K562 (cell line): ENCODE measurements around the gene RGS14. TPM values are rescaled to one million over a fixed set of nuclear protein-coding genes. Genes with fewer than 3 reads are reported as not detected.

ENCODE experiments used
- ATAC-seq: fragments of 200-7000 bp; cut with Tn5 transposase; 3 replicates; pipeline ENCODE4 v1.9.1; 2020; ENCODE audit warnings: moderate library complexity
- BruUV-seq: library from RNA; stranded (reverse); fragments of 400-500 nt; replicated peaks from 2 replicates; lab custom pipeline; 2021; lab: Mats Ljungman, UMichigan
- CTCF ChIA-PET: fragments of 300-600 bp; formaldehyde crosslinking; extraction: SDS; loops from one replicate; lab custom pipeline; 2021; ENCODE audit warnings: low intra/inter-chr PET ratio; lab: Yijun Ruan, JAX
- POLR2A ChIA-PET: fragments of 300-600, 350-650 bp; sonication (Branson Sonifier 250); formaldehyde crosslinking; extraction: SDS; loops from one replicate; lab custom pipeline; 2021; ENCODE audit warnings: antibody characterized with exemption, inconsistent platforms; lab: Yijun Ruan, JAX
- DNase-seq, 4 experiments: peaks; one replicate each; pipeline versions ENCODE4 v3.0.0 to v3.0.0-alpha.2; 2011 to 2018; ENCODE audit warnings: low spot score in 3 of 4, mixed read lengths in 3 of 4; ENCODE audit errors: extremely low read depth in 1 of 4
- FAIRE-seq: peaks from 2 replicates; lab custom pipeline; 2011; peaks lifted over from hg19 to GRCh38; lab: Jason Lieb, UNC
- H2AFZ ChIP-seq: 2 replicates; pipeline ENCODE4 v1.6.0; 2011; ENCODE audit warnings: low read depth, low read length, control low read depth, inconsistent platforms
- H3K27ac ChIP-seq: fragments of 200-600 bp; 3 replicates; pipeline ENCODE4 v1.8.0; 2011; ENCODE audit warnings: low read depth, mild to moderate bottlenecking, control low read depth, inconsistent platforms, low read length, moderate library complexity, mixed read lengths; ENCODE audit errors: extremely low read depth
- H3K27me3 ChIP-seq, 2 experiments: fragments of 300-600 bp in 1 of 2; 2 replicates in 1 of 2; 3 replicates in 1 of 2; pipeline versions ENCODE4 v1.6.0 to v1.8.0; 2011; ENCODE audit warnings: inconsistent platforms in 2 of 2, low read length in 2 of 2, mild to moderate bottlenecking in 1 of 2, mixed read lengths in 1 of 2, moderate library complexity in 1 of 2; ENCODE audit not compliant: control insufficient read depth in 2 of 2, insufficient read depth in 2 of 2
- H3K36me3 ChIP-seq: fragments of 300-600 bp; 3 replicates; pipeline ENCODE4 v1.8.0; 2011; ENCODE audit warnings: mild to moderate bottlenecking, low read length, inconsistent platforms; ENCODE audit not compliant: control insufficient read depth, insufficient read depth
- H3K4me1 ChIP-seq, 2 experiments: fragments of 200-600 bp in 1 of 2; replicated peaks in 1 of 2; 2 replicates in 1 of 2; 3 replicates in 1 of 2; pipeline versions ENCODE4 v1.5.1 to v1.8.0; 2011; ENCODE audit warnings: inconsistent platforms in 2 of 2, low read length in 2 of 2, mild to moderate bottlenecking in 1 of 2, mixed read lengths in 1 of 2, moderate library complexity in 1 of 2; ENCODE audit not compliant: control insufficient read depth in 2 of 2, insufficient read depth in 2 of 2
- H3K4me2 ChIP-seq: 2 replicates; pipeline ENCODE4 v1.6.1; 2011; ENCODE audit warnings: low read length, control low read depth, inconsistent platforms, mixed read lengths; ENCODE audit not compliant: insufficient read depth
- H3K4me3 ChIP-seq: fragments of 200-600 bp; sonication (generic), shearing (Covaris generic); 2 replicates; pipeline ENCODE4 v1.5.1; 2016; ENCODE audit warnings: control low read depth, inconsistent platforms
- H3K79me2 ChIP-seq: fragments of 200-600 bp; 3 replicates; pipeline ENCODE4 v1.8.0; 2011; ENCODE audit warnings: low read length, inconsistent platforms; ENCODE audit not compliant: control insufficient read depth, insufficient read depth
- H3K9ac ChIP-seq, 2 experiments: 2 replicates each; pipeline versions ENCODE4 v1.6.0 to v1.6.1; 2011; ENCODE audit warnings: low read depth in 2 of 2, low read length in 2 of 2, control low read depth in 1 of 2, inconsistent platforms in 1 of 2, mild to moderate bottlenecking in 1 of 2, mixed read lengths in 1 of 2; ENCODE audit not compliant: insufficient read depth in 1 of 2
- H3K9me1 ChIP-seq: one replicate; pipeline ENCODE4 v1.6.0; 2011; ENCODE audit warnings: inconsistent platforms, mild to moderate bottlenecking, low read length, moderate library complexity; ENCODE audit not compliant: control insufficient read depth, insufficient read depth
- H3K9me3 ChIP-seq: replicated peaks from 2 replicates; pipeline ENCODE4 v1.5.1; 2011; ENCODE audit warnings: low read depth, low read length, inconsistent platforms; ENCODE audit not compliant: control insufficient read depth, insufficient read depth
- H4K20me1 ChIP-seq: replicated peaks from 2 replicates; pipeline ENCODE4 v1.6.1; 2011; ENCODE audit warnings: low read length, inconsistent platforms, mixed read lengths; ENCODE audit not compliant: control insufficient read depth, insufficient read depth
- BMI1 ChIP-seq: fragments of 150-350 bp; IDR thresholded peaks from 2 replicates; pipeline ENCODE4 v1.6.1; 2014; ENCODE audit warnings: low read length
- ESRRB ChIP-seq: fragments of 250-450 bp; sonication (Bioruptor Pico); IDR thresholded peaks from 2 replicates; pipeline ENCODE4 v1.5.0; 2020; ENCODE audit warnings: mild to moderate bottlenecking, moderate library complexity, borderline replicate concordance
- MAFF ChIP-seq: IDR thresholded peaks from 2 replicates; pipeline ENCODE4 v1.6.1; 2012; ENCODE audit warnings: low read length, improper control_type of control experiment
- MTA1 ChIP-seq: fragments of 450-650 bp; IDR thresholded peaks from 2 replicates; pipeline ENCODE4 v1.6.1; 2017; ENCODE audit warnings: borderline replicate concordance
- RBFOX2 ChIP-seq: fragments of 200-400 bp; formaldehyde crosslinking; IDR thresholded peaks from 2 replicates; pipeline ENCODE4 v1.6.1; 2017; ENCODE audit warnings: low read depth, mild to moderate bottlenecking, low read length, moderate library complexity
- RFX1 ChIP-seq: fragments of 450-650 bp; IDR thresholded peaks from 2 replicates; pipeline ENCODE4 v1.6.1; 2016; ENCODE audit warnings: mild to moderate bottlenecking, moderate library complexity
- SAFB ChIP-seq: fragments of 200-400 bp; formaldehyde crosslinking; IDR thresholded peaks from 2 replicates; pipeline ENCODE4 v1.6.1; 2017; ENCODE audit warnings: low read depth, low read length, borderline replicate concordance
- SIN3A ChIP-seq, 2 experiments: fragments of 150-350 bp in 1 of 2; IDR thresholded peaks; 2 replicates each; pipeline ENCODE4 v1.6.1; 2011 to 2016; ENCODE audit warnings: borderline replicate concordance in 2 of 2, low read depth in 2 of 2, low read length in 2 of 2, mild to moderate bottlenecking in 2 of 2, moderate library complexity in 2 of 2; ENCODE audit not compliant: control insufficient read depth in 1 of 2
- ZNF165 ChIP-seq: fragments of 250-450 bp; sonication (Bioruptor Pico); IDR thresholded peaks from 2 replicates; pipeline ENCODE4 v1.4.0; 2020; ENCODE audit warnings: borderline replicate concordance
- WGBS: fragments of 100-300 bp; shearing (Covaris generic); methylation state at CpG from one replicate; pipeline ENCODE4 v1.1.6; 2016; ENCODE audit warnings: low coverage, mixed read lengths; ENCODE audit not compliant: insufficient coverage; ENCODE audit errors: missing lambda C conversion rate; 5-methylcytosine and 5-hydroxymethylcytosine counted together
- in situ Hi-C: fragments of 300-500 bp; cut with MboI; formaldehyde crosslinking; loops from 4 replicates; pipeline ENCODE4 v1.15.0; 2018; ENCODE audit warnings: inconsistent platforms, mixed read lengths
- intact Hi-C: fragments of 100-400 bp; cut with micrococcal nuclease; formaldehyde crosslinking; loops from 2 replicates; pipeline ENCODE4 v1.14.2; 2022
- polyA plus RNA-seq, 8 experiments: library from polyadenylated mRNA; depleted of rRNA in 4 of 8; stranded (reverse) in 5 of 8; unstranded in 3 of 8; fragments of >200 nt; fragmentation: Nextera tagmentation in 2 of 8; fragmentation: Illumina TruSeq in 1 of 8; extraction: Ambion mirVana in 2 of 8; extraction: Trizol in 1 of 8; gene quantifications; 2 replicates each; pipeline versions ENCODE4 v1.2.1 to v1.2.3, GENCODE V29; 2011 to 2014; ENCODE audit warnings: inconsistent platforms in 1 of 8, missing spikeins in 1 of 8
- total RNA-seq, 7 experiments: library from RNA; depleted of rRNA in 6 of 7; stranded (reverse); fragments of >200 nt in 6 of 7; fragmentation: Illumina TruSeq in 2 of 7; extraction: Trizol in 2 of 7; gene quantifications; 2 replicates each; pipeline versions ENCODE4 v1.2.1 to v1.2.3, GENCODE V29; 2011 to 2021; ENCODE audit warnings: low replicate concordance in 1 of 7
- TF ChIP-seq, protein P1 (sequence below): fragments of 250-450 bp; sonication (Bioruptor Pico); IDR thresholded peaks from 2 replicates; pipeline ENCODE4 v1.8.0; 2021; ENCODE audit warnings: mild to moderate bottlenecking, moderate library complexity
- TF ChIP-seq, protein P2 (sequence below): fragments of 250-450 bp; sonication (Bioruptor Pico); IDR thresholded peaks from 2 replicates; pipeline ENCODE4 v1.4.0; 2020; ENCODE audit warnings: mild to moderate bottlenecking, moderate library complexity
- TF ChIP-seq, protein P3 (sequence below): sonication (generic); formaldehyde crosslinking; IDR thresholded peaks from 2 replicates; pipeline ENCODE4 v1.8.1; 2022; ENCODE audit warnings: missing genetic modification reagents
- TF ChIP-seq, protein P4 (sequence below): fragments of 450-650 bp; formaldehyde crosslinking; conservative IDR thresholded peaks from 2 replicates; pipeline ENCODE4 v1.4.0; 2022; ENCODE audit warnings: mild to moderate bottlenecking, missing genetic modification characterization

RGS14 gene
- total and polyA plus RNA-seq, 9 of the 15 experiments (the other 6 are each of a cell fraction or from before 2014, with no cell fraction given) = 0.28 to 75.9 (median 34.5) TPM

DNA sequence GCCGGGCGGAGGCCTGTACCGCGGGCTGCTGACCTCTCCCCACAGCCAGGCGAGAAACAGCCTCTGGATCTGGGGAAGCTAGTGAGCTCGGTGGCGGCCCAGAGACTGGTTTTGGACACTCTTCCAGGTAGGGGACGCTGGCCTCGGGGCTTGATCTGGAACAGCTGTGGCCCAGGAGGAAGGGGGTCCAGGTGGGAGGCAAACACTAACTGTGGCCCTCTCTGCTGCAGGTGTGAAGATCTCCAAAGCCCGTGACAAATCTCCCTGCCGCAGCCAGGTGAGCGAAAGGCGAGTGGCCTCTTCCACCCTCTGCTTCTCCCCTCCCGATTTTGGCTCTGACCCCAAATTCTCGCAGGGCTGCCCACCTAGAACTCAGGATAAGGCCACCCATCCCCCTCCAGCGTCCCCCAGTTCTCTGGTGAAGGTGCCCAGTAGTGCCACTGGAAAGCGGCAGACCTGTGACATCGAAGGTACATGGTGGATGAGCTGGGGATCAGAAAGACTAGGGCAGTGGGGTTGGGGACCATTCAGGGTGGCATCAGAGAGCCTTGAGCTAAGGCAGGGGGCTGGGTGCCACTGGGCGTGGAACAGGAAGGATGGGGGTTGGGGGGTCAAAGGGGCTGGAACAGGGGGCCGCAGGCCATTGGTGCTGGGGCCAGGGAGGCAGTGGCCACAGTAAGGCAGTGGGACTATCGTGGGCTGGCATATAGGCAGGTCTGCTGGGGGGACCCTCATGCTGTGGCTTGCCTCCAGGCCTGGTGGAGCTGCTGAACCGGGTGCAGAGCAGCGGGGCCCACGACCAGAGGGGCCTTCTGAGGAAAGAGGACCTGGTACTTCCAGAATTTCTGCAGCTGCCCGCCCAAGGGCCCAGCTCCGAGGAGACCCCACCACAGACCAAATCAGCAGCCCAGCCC is 13.7 kb downstream of the RGS14 start:
- CTCF ChIA-PET = no interaction called here
- 60% methylated on average over 7 of the region's 26 CpGs for WGBS
- TF ChIP-seq MAFF (no peak), SIN3A (IDR thresholded peaks at IDR 0.05; ENCODE audit: borderline replicate concordance in 2 of 2, control insufficient read depth in 1 of 2, low read depth in 2 of 2, low read length in 2 of 2) (peak in 1 of 2 experiments; percentile 5; a peak in 1 of 4 replicates), RFX1 (no peak), SAFB (no peak), RBFOX2 (peak; percentile 11; the same call in 1 of the 2 replicates), MTA1 (no peak), BMI1 (no peak), ESRRB (CRISPR knock-in tag) (no peak), ZNF165 (CRISPR knock-in tag) (no peak)
- TF ChIP-seq, protein P1, sequence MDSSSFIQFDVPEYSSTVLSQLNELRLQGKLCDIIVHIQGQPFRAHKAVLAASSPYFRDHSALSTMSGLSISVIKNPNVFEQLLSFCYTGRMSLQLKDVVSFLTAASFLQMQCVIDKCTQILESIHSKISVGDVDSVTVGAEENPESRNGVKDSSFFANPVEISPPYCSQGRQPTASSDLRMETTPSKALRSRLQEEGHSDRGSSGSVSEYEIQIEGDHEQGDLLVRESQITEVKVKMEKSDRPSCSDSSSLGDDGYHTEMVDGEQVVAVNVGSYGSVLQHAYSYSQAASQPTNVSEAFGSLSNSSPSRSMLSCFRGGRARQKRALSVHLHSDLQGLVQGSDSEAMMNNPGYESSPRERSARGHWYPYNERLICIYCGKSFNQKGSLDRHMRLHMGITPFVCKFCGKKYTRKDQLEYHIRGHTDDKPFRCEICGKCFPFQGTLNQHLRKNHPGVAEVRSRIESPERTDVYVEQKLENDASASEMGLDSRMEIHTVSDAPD = no peak
- TF ChIP-seq, protein P2, sequence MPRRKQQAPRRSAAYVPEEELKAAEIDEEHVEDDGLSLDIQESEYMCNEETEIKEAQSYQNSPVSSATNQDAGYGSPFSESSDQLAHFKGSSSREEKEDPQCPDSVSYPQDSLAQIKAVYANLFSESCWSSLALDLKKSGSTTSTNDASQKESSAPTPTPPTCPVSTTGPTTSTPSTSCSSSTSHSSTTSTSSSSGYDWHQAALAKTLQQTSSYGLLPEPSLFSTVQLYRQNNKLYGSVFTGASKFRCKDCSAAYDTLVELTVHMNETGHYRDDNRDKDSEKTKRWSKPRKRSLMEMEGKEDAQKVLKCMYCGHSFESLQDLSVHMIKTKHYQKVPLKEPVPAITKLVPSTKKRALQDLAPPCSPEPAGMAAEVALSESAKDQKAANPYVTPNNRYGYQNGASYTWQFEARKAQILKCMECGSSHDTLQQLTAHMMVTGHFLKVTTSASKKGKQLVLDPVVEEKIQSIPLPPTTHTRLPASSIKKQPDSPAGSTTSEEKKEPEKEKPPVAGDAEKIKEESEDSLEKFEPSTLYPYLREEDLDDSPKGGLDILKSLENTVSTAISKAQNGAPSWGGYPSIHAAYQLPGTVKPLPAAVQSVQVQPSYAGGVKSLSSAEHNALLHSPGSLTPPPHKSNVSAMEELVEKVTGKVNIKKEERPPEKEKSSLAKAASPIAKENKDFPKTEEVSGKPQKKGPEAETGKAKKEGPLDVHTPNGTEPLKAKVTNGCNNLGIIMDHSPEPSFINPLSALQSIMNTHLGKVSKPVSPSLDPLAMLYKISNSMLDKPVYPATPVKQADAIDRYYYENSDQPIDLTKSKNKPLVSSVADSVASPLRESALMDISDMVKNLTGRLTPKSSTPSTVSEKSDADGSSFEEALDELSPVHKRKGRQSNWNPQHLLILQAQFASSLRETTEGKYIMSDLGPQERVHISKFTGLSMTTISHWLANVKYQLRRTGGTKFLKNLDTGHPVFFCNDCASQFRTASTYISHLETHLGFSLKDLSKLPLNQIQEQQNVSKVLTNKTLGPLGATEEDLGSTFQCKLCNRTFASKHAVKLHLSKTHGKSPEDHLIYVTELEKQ = no peak
- TF ChIP-seq, protein P3, sequence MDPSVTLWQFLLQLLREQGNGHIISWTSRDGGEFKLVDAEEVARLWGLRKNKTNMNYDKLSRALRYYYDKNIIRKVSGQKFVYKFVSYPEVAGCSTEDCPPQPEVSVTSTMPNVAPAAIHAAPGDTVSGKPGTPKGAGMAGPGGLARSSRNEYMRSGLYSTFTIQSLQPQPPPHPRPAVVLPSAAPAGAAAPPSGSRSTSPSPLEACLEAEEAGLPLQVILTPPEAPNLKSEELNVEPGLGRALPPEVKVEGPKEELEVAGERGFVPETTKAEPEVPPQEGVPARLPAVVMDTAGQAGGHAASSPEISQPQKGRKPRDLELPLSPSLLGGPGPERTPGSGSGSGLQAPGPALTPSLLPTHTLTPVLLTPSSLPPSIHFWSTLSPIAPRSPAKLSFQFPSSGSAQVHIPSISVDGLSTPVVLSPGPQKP = no peak
- TF ChIP-seq, protein P4, sequence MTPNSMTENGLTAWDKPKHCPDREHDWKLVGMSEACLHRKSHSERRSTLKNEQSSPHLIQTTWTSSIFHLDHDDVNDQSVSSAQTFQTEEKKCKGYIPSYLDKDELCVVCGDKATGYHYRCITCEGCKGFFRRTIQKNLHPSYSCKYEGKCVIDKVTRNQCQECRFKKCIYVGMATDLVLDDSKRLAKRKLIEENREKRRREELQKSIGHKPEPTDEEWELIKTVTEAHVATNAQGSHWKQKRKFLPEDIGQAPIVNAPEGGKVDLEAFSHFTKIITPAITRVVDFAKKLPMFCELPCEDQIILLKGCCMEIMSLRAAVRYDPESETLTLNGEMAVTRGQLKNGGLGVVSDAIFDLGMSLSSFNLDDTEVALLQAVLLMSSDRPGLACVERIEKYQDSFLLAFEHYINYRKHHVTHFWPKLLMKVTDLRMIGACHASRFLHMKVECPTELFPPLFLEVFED (CRISPR knock-in tag) = no peak

More for the DNA sequence above, 13.7 kb downstream of the RGS14 start:
- peak overlapping the region; percentile 70 to 91 for H3K9ac ChIP-seq
- H2AFZ ChIP-seq = peak overlapping the region; percentile 71
- DNase-seq (no peak), ATAC-seq (no peak), FAIRE-seq (no peak)
- H3K9me3 ChIP-seq = no peaks in the 10 kb centered on the region
- H3K4me3 ChIP-seq = peak overlapping the region; percentile 45
- POLR2A ChIA-PET = interaction anchor here (0.6 to 1.7 kb wide), 10 partner anchors 8 to 117 kb away, joined by 3 to 11 read pairs (median 5); no protein-coding TSS in a partner anchor
- H3K27me3 ChIP-seq = no peaks in the 10 kb centered on the region
- H3K9me1 ChIP-seq = peaks cover 4% of the 10 kb centered on the region
- no TSS peak for BruUV-seq
- peaks cover 47% of the 10 kb centered on the region; the same call in 2 of the 3 replicates for H3K36me3 ChIP-seq
- H3K4me1 ChIP-seq = peaks cover 38 to 55% of the 10 kb centered on the region in 2 experiments
- H3K4me2 ChIP-seq = peak overlapping the region; percentile 85
- H3K79me2 ChIP-seq = peaks cover 24% of the 10 kb centered on the region
- intact Hi-C loops = no loop called here
- peak overlapping the region; percentile 69 for H3K27ac ChIP-seq
- in situ Hi-C loops = no loop called here
- H4K20me1 ChIP-seq = no peaks in the 10 kb centered on the region
